Neuronal stem cell (in vitro differentiated cells): ENCODE measurements around the gene MTG2.
A peak's percentile ranks its signal among the peaks of the same experiment; 100 is the strongest.

Source experiments
- DNase-seq: peaks from one replicate; pipeline ENCODE4 v3.0.0-alpha.2; 2013; ENCODE audit warnings: low spot score
- H2AFZ ChIP-seq: one replicate; pipeline ENCODE4 v1.6.1; 2013; ENCODE audit warnings: mild to moderate bottlenecking, low read length, inconsistent platforms
- H2AK5ac ChIP-seq: 2 replicates; pipeline ENCODE4 v1.6.1; 2013; ENCODE audit warnings: low read depth, mild to moderate bottlenecking, inconsistent platforms, low read length, moderate library complexity, mixed read lengths
- H2BK120ac ChIP-seq: 2 replicates; pipeline ENCODE4 v1.6.1; 2013; ENCODE audit warnings: low read depth, mild to moderate bottlenecking, inconsistent platforms, low read length, moderate library complexity, mixed read lengths
- H2BK12ac ChIP-seq: one replicate; pipeline ENCODE4 v1.6.1; 2013; ENCODE audit warnings: low read length, inconsistent platforms
- H2BK15ac ChIP-seq: 2 replicates; pipeline ENCODE4 v1.6.1; 2013; ENCODE audit warnings: mild to moderate bottlenecking, low read length, inconsistent platforms, mixed read lengths
- H2BK5ac ChIP-seq: one replicate; pipeline ENCODE4 v1.6.1; 2013; ENCODE audit warnings: inconsistent platforms, mild to moderate bottlenecking, low read length, moderate library complexity
- H3K14ac ChIP-seq: one replicate; pipeline ENCODE4 v1.6.1; 2013; ENCODE audit warnings: low read length, inconsistent platforms
- H3K18ac ChIP-seq: 2 replicates; pipeline ENCODE4 v1.6.1; 2013; ENCODE audit warnings: low read length, inconsistent platforms
- H3K23ac ChIP-seq: 2 replicates; pipeline ENCODE4 v1.6.1; 2013; ENCODE audit warnings: low read depth, mild to moderate bottlenecking, mixed read lengths, low read length, inconsistent platforms; ENCODE audit not compliant: poor library complexity
- H3K27ac ChIP-seq: replicated peaks from 3 replicates; pipeline ENCODE4 v1.5.1; 2013; ENCODE audit warnings: low read length, inconsistent platforms
- H3K27me3 ChIP-seq, 3 experiments: 2 replicates each; pipeline ENCODE4 v1.6.1; 2013; ENCODE audit warnings: low read length in 3 of 3, mild to moderate bottlenecking in 2 of 3, inconsistent platforms in 1 of 3, low read depth in 1 of 3, mixed read lengths in 1 of 3, moderate library complexity in 1 of 3; ENCODE audit not compliant: control insufficient read depth in 3 of 3, insufficient read depth in 3 of 3
- H3K36me3 ChIP-seq, 2 donors: replicated peaks in 1 of 2; 2 replicates each; pipeline ENCODE4 v1.6.1; 2013; ENCODE audit warnings: low read length in 2 of 2; ENCODE audit not compliant: control insufficient read depth in 2 of 2, insufficient read depth in 2 of 2
- H3K4ac ChIP-seq: 2 replicates; pipeline ENCODE4 v1.6.1; 2013; ENCODE audit warnings: inconsistent platforms, mild to moderate bottlenecking, low read length, moderate library complexity
- H3K4me1 ChIP-seq, 2 donors: 1 replicate in 1 of 2; 2 replicates in 1 of 2; pipeline ENCODE4 v1.6.1; 2013; ENCODE audit warnings: low read length in 2 of 2, low read depth in 1 of 2; ENCODE audit not compliant: control insufficient read depth in 2 of 2, insufficient read depth in 1 of 2
- H3K4me2 ChIP-seq: one replicate; pipeline ENCODE4 v1.6.1; 2013; ENCODE audit warnings: mild to moderate bottlenecking, low read length, inconsistent platforms; ENCODE audit not compliant: insufficient read depth, poor library complexity, severe bottlenecking
- H3K4me3 ChIP-seq, 2 donors: 2 replicates each; pipeline ENCODE4 v1.5.1; 2013; ENCODE audit warnings: low read length in 2 of 2, mild to moderate bottlenecking in 2 of 2, inconsistent platforms in 1 of 2, moderate library complexity in 1 of 2
- H3K79me1 ChIP-seq: one replicate; pipeline ENCODE4 v1.6.1; 2013; ENCODE audit warnings: low read depth, mild to moderate bottlenecking, inconsistent platforms, low read length, moderate library complexity
- H3K9ac ChIP-seq: one replicate; pipeline ENCODE4 v1.6.1; 2013; ENCODE audit warnings: mild to moderate bottlenecking, low read depth, low read length, inconsistent platforms; ENCODE audit not compliant: poor library complexity
- H3K9me3 ChIP-seq, 2 donors: replicated peaks in 1 of 2; 2 replicates each; pipeline versions ENCODE3 to v1.6.1; 2013; ENCODE audit warnings: low read length in 2 of 2, mild to moderate bottlenecking in 2 of 2, inconsistent platforms in 1 of 2, low read depth in 1 of 2, mixed read lengths in 1 of 2, moderate library complexity in 1 of 2; ENCODE audit not compliant: control insufficient read depth in 2 of 2, insufficient read depth in 1 of 2
- H4K8ac ChIP-seq: one replicate; pipeline ENCODE4 v1.6.1; 2013; ENCODE audit warnings: low read depth, mild to moderate bottlenecking, inconsistent platforms, low read length, moderate library complexity
- H4K91ac ChIP-seq: one replicate; pipeline ENCODE4 v1.6.1; 2013; ENCODE audit warnings: low read length, low read depth, mild to moderate bottlenecking, inconsistent platforms; ENCODE audit not compliant: poor library complexity
- WGBS, 2 donors: extraction: QIAGEN DNeasy Blood & Tissue Kit; methylation state at CpG; one replicate each; pipeline ENCODE4 v1.1.7; 2013; ENCODE audit warnings: missing lambda C conversion rate in 2 of 2, mixed read lengths in 1 of 2; ENCODE audit not compliant: insufficient read length in 2 of 2, insufficient replicate concordance in 1 of 2; ENCODE audit errors: extremely low coverage in 2 of 2; 5-methylcytosine and 5-hydroxymethylcytosine counted together

The MTG2 gene

DNA sequence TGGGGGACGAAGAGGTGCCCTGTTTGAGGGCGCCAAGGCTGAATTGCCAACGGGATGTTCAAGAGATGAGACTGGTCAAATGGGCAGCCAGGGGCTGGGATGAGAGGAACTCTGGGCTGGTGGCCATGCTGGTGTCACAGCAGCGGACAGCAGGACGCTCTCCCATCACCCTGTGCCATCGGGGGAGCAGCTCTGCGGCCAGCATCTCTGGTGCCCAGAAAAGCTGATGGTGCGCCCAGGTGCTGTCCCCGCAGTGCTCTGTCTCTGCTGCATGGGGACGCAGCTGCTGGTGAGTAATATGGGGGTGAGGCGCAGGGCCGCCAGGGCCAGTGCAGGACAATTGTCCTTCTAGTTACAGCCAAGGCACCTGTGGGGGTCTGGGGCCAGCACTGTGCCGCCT is 42.2 kb downstream of the MTG2 start:
- WGBS, 2 donors = no CpG with 5 or more reads among the region's 13 CpGs

DNA sequence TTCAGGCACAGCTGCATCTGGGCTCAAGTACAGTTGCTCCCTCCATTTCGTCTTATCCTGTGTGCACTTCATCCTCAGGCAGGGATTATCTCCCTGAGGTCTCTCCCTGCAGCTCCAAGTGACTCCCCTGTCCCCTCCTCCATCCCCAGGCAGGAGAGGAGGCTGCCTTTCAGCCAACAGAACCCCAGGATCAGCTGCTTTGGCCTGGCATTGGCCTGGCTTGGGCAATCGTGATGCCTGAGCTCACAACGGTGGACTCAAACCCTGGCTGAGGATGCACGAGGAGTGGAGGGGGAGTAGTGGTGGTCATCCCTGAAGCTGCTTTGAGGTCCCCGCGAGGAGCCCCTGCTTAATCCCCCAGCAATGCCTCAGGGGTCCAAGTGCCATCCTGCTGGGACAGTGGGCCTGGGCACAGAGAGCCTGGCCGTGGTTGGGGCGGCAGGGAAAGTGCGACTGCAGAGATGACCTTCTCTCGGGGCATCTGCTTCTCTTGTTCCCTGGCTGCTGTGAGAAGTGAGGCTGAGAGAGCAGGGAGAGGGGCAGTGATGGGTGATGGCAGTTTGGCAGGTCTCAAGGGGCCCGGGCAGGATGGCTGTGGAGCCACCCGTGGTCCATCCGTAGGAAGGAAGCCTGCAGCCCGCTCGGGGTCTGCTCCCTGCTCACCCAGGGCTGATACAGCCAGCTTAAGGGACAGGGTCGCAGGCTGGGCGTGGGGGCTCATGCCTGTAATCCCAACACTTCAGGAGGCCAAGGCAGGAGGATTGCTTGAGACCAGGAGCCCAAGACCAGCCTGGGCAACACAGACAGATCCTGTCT is 43.2 kb downstream of the MTG2 start:
- peak overlapping the region; percentile 76 for H3K18ac ChIP-seq
- no peak overlapping the region for H4K8ac ChIP-seq
- no CpG with 5 or more reads among the region's 17 CpGs for WGBS, 2 donors
- no peak overlapping the region for H2BK15ac ChIP-seq
- no peak overlapping the region for H2AK5ac ChIP-seq
- no peak overlapping the region for H2BK120ac ChIP-seq
- no peaks in the 10 kb centered on the region for H3K79me1 ChIP-seq
- no peak overlapping the region for H3K27ac ChIP-seq
- H3K23ac ChIP-seq = no peak overlapping the region
- no peak overlapping the region for H4K91ac ChIP-seq
- no peak overlapping the region for H3K4me3 ChIP-seq
- peaks cover 0 to 7% of the 10 kb centered on the region in 2 donors for H3K9me3 ChIP-seq
- H3K4me1 ChIP-seq = peaks cover 9 to 11% of the 10 kb centered on the region in 2 donors
- H2BK5ac ChIP-seq = no peak overlapping the region
- H3K9ac ChIP-seq = no peak overlapping the region
- no peak overlapping the region for H3K4ac ChIP-seq
- no peak overlapping the region for H2BK12ac ChIP-seq
- peaks cover 2 to 69% (median 11%) of the 10 kb centered on the region in 3 experiments for H3K27me3 ChIP-seq
- no peak overlapping the region for H3K4me2 ChIP-seq
- H3K14ac ChIP-seq = no peak overlapping the region
- H3K36me3 ChIP-seq = no peaks in the 10 kb centered on the region
- no peak for DNase-seq
- H2AFZ ChIP-seq = no peak overlapping the region

More for the DNA sequence above, 42.2 kb downstream of the MTG2 start:
- no peak overlapping the region for H2BK120ac ChIP-seq
- H3K4me2 ChIP-seq = no peak overlapping the region
- no peak overlapping the region for H4K91ac ChIP-seq
- H3K18ac ChIP-seq = peak overlapping the region; percentile 17
- peaks cover 5 to 75% (median 17%) of the 10 kb centered on the region in 3 experiments for H3K27me3 ChIP-seq
- no peaks in the 10 kb centered on the region for H3K36me3 ChIP-seq
- H3K4me1 ChIP-seq = peaks cover 14 to 16% of the 10 kb centered on the region in 2 donors
- no peak overlapping the region for H3K14ac ChIP-seq
- no peak overlapping the region for H3K4ac ChIP-seq
- no peak overlapping the region for H2BK5ac ChIP-seq
- H3K9ac ChIP-seq = peak overlapping the region; percentile 21
- no peak for DNase-seq
- H2BK15ac ChIP-seq = no peak overlapping the region
- no peak overlapping the region for H4K8ac ChIP-seq
- H3K79me1 ChIP-seq = no peaks in the 10 kb centered on the region
- no peak overlapping the region for H3K27ac ChIP-seq
- H2AK5ac ChIP-seq = peak overlapping the region; percentile 70
- peaks cover 0 to 4% of the 10 kb centered on the region in 2 donors for H3K9me3 ChIP-seq
- H2BK12ac ChIP-seq = no peak overlapping the region
- peak overlapping the region; percentile 80 for H3K23ac ChIP-seq
- no peak overlapping the region for H2AFZ ChIP-seq
- H3K4me3 ChIP-seq = no peak overlapping the region

DNA sequence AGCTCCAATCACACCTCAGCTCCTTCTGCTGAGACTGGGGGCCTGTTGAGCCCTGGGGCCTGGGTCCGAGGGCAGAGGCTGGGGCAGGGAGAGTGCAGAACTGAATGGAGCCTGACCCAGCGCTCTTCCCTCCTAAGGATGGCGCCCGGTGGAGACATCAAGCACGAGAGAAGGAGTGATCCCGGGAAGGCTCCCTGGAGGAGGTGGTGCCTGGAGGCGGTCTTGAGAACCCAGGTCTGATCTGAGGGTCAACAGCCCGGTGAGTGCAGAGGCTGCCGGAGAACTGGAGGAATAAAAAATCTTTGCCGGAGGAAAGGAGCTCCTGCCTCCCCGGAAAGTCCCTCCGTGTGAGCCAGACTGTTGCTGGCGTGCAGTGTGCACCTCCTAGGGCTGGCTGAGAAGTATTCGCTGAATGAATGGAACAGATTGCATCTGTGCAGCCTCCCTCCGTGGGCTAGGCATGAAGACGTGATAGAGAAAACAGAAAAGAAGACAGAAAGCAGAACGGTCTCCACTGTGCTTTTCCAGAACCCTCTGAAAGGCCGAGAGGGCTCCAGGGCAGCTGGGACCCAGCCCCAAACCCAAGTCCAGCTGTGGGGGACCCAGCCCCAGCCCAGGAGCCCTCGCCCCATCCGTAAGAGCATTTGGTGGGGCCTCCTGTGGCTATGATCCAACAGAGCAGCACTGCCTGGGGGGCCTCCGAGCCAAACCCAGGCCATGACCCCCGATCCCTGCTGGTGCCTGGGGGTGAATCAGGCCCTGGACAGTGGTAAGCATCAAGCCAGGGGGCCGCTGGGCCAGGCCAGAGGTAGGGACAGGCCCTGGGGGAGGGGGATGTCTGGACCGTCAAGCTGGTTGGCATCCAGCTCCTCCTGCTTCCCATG is 44.1 kb downstream of the MTG2 start:
- Histone ChIP-seq H3K4ac (no peak overlapping the region), H4K8ac (no peak overlapping the region), H4K91ac (no peak overlapping the region), H2AK5ac (peak overlapping the region; percentile 94), H2BK15ac (no peak overlapping the region), H2BK5ac (peak overlapping the region; percentile 89), H3K4me3 (peak overlapping the region in 1 of 2 donors; percentile 35), H3K4me2 (no peak overlapping the region), H2BK120ac (no peak overlapping the region), H3K9ac (no peak overlapping the region), H2AFZ (no peak overlapping the region), H2BK12ac (no peak overlapping the region), H3K27me3 (peaks cover 0 to 60% (median 1%) of the 10 kb centered on the region in 3 experiments), H3K27ac (no peak overlapping the region), H3K36me3 (no peaks in the 10 kb centered on the region), H3K23ac (peak overlapping the region; percentile 62), H3K79me1 (no peaks in the 10 kb centered on the region), H3K9me3 (peaks cover 0 to 7% of the 10 kb centered on the region in 2 donors), H3K4me1 (peaks cover 2 to 5% of the 10 kb centered on the region in 2 donors), H3K18ac (peak overlapping the region; percentile 56), H3K14ac (peak overlapping the region; percentile 92)
- WGBS, 2 donors = no CpG with 5 or more reads among the region's 24 CpGs
- DNase-seq = no peak
